Stomach (tissue), 4 donors: Measurements from ENCODE around the gene GAMT.

ENCODE experiments used
- CTCF ChIP-seq, 7 experiments: fragments of 450-650 bp in 4 of 7; fragments of 200-600 bp in 3 of 7; sonication (generic) in 3 of 7; IDR thresholded peaks; one replicate each; pipeline ENCODE4 v1.5.1; 2016 to 2019; ENCODE audit warnings: antibody characterized with exemption in 7 of 7, control low read depth in 2 of 7, mild to moderate bottlenecking in 1 of 7
- EP300 ChIP-seq: sonication (generic); formaldehyde crosslinking; IDR thresholded peaks from one replicate; pipeline ENCODE4 v1.6.1; 2017; ENCODE audit warnings: antibody characterized with exemption
- POLR2A ChIP-seq, 4 donors: fragments of 450-650 bp; IDR thresholded peaks; one replicate each; pipeline ENCODE4 v1.6.1; 2016; ENCODE audit warnings: antibody characterized with exemption in 4 of 4, control low read depth in 2 of 4, mild to moderate bottlenecking in 1 of 4, moderate library complexity in 1 of 4
- POLR2AphosphoS5 ChIP-seq, 3 donors: sonication (generic); formaldehyde crosslinking; IDR thresholded peaks; one replicate each; pipeline ENCODE4 v1.6.1; 2016; ENCODE audit warnings: antibody characterized with exemption in 3 of 3

- TF ChIP-seq CTCF (IDR thresholded peaks at IDR 0.05) (no peak), EP300 (no peak), POLR2A (IDR thresholded peaks at IDR 0.05) (no peak), POLR2AphosphoS5 (IDR thresholded peaks at IDR 0.05) (no peak)
Measured at GRCh38 chr19:1410789-1411188, 9.4 kb upstream of the GAMT start.
